ENCODE results near the gene RAB44.
"Not testable (repeated sequence)": the region's sequence is repeated elsewhere in the genome, so short reads cannot be mapped to it uniquely, and the experiment has no call there.

Gene RAB44

DNA sequence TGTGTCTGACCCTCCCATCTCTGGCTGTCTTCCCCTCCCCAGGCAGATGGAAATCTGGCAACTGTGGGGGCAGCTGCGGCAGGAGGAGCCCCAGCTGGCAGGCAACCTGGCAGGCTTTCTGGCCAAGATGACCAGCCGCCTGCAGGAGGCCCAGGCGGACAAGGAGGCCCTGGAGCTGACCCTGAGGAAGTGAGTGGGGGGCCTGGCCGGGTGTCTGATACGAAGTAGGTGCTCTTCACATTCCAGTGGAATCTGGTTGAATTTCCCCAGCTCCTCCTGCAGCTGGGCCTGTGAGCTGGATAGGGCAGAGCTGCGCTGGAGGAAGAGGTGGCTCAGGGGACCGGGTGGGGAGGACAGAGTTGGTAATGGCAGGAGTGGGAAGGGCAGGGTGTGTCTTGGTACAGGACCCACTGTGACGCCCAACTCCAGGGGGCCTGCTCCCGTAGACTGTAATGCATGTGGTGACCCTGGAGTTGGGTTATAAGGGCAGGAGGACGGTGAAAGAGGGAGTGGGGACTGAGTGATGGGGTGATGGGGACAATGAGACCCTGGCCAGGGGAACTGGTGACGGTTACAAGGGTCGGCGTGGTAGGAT is 19.7 kb downstream of the RAB44 start:
- no peaks in the 10 kb centered on the region for H3K4me1 ChIP-seq (ENCODE audit: control insufficient read depth, insufficient read depth, low read length)
- peaks cover 0 to 2% of the 10 kb centered on the region in 2 donors for H3K27me3 ChIP-seq (ENCODE audit: control insufficient read depth in 1 of 2, insufficient read depth in 2 of 2, low read length in 2 of 2)
- no peak overlapping the region for H3K27ac ChIP-seq (ENCODE audit: low read length)
- no peak overlapping the region for H3K9ac ChIP-seq (ENCODE audit: low read length in 2 of 2)
- H3K36me3 ChIP-seq (ENCODE audit: control insufficient read depth in 2 of 2, insufficient read depth in 2 of 2, low read length in 2 of 2): no peaks in the 10 kb centered on the region
- H3K9me3 ChIP-seq (ENCODE audit: control insufficient read depth in 2 of 2, low read length in 2 of 2): no peaks in the 10 kb centered on the region
- H3K4me3 ChIP-seq (ENCODE audit: low read length in 2 of 2): no peak overlapping the region

DNA sequence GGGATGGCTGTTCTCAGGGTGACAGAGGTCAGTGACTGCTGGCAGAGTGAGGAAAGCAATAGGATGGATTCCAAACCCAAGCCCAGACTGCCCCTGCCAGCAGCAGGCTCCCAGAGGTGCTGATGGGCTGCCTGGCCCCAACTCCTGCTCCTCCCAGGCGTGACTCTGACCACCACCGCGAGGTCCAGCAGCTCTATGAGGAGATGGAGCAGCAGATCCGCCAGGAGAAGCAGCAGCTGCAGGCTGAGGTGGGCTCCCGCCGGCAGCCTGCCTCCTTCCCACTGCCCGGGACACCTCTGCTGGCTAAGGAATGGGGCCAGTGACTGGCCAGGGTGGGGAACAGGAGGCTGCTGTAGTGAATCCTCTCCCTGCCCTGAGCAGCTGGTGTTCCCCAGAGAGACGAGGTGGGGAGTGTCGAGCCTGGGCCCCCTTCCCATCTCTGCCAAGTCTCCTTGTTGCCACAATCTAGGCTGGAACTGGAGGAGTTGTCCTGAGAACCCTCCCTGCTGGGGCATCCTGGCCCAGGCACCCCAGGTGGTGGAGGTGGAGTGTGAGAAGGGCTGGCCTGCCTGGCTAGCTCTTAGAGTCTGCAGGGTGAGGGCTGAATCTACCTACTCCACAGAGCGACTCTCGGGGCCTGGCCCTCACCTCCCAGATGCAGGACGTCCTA is 20.4 kb downstream of the RAB44 start:
- H3K9ac ChIP-seq (ENCODE audit: low read length in 2 of 2): no peak overlapping the region
- no peaks in the 10 kb centered on the region for H3K36me3 ChIP-seq (ENCODE audit: control insufficient read depth in 2 of 2, insufficient read depth in 2 of 2, low read length in 2 of 2)
- no peak overlapping the region for H3K4me3 ChIP-seq (ENCODE audit: low read length in 2 of 2)
- no peak overlapping the region for H3K27ac ChIP-seq (ENCODE audit: low read length)
- H3K4me1 ChIP-seq (ENCODE audit: control insufficient read depth, insufficient read depth, low read length): no peaks in the 10 kb centered on the region
- no peaks in the 10 kb centered on the region for H3K9me3 ChIP-seq (ENCODE audit: control insufficient read depth in 2 of 2, low read length in 2 of 2)
- peaks cover 0 to 2% of the 10 kb centered on the region in 2 donors for H3K27me3 ChIP-seq (ENCODE audit: control insufficient read depth in 1 of 2, insufficient read depth in 2 of 2, low read length in 2 of 2)

GRCh38 chr6:36718560-36718959 is 20.9 kb downstream of the RAB44 start:
- Histone ChIP-seq H3K27ac (ENCODE audit: low read length) (no peak overlapping the region), H3K4me1 (ENCODE audit: control insufficient read depth, insufficient read depth, low read length) (no peaks in the 10 kb centered on the region), H3K9me3 (ENCODE audit: control insufficient read depth in 2 of 2, low read length in 2 of 2) (no peaks in the 10 kb centered on the region), H3K9ac (ENCODE audit: low read length in 2 of 2) (no peak overlapping the region), H3K27me3 (ENCODE audit: control insufficient read depth in 1 of 2, insufficient read depth in 2 of 2, low read length in 2 of 2) (peaks cover 0 to 2% of the 10 kb centered on the region in 2 donors), H3K4me3 (ENCODE audit: low read length in 2 of 2) (no peak overlapping the region), H3K36me3 (ENCODE audit: control insufficient read depth in 2 of 2, insufficient read depth in 2 of 2, low read length in 2 of 2) (no peaks in the 10 kb centered on the region)

DNA sequence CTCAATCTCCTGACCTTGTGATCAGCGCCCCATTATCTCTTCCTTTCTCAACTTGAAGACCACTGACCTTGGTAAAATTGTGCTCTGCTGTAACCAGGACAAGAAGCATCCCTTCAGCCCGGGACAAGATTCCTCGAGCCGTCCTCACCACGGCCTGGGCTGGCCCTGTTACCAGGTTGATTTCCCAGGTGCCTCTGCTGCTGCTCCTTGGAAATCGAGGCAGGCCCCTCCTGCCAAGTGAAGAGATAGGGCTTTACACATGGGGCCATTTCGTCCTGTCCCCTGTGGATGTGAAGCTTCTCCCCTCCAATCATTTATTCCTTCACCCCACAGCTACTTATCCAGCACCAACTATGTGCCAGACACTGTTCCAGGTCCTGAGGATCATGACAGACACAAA is 21.5 kb downstream of the RAB44 start:
- H3K9me3 ChIP-seq (ENCODE audit: control insufficient read depth in 2 of 2, low read length in 2 of 2): no peaks in the 10 kb centered on the region
- H3K27me3 ChIP-seq (ENCODE audit: control insufficient read depth in 1 of 2, insufficient read depth in 2 of 2, low read length in 2 of 2): peaks cover 0 to 2% of the 10 kb centered on the region in 2 donors
- H3K9ac ChIP-seq (ENCODE audit: low read length in 2 of 2): no peak overlapping the region
- H3K27ac ChIP-seq (ENCODE audit: low read length): no peak overlapping the region
- H3K36me3 ChIP-seq (ENCODE audit: control insufficient read depth in 2 of 2, insufficient read depth in 2 of 2, low read length in 2 of 2): no peaks in the 10 kb centered on the region
- H3K4me3 ChIP-seq (ENCODE audit: low read length in 2 of 2): no peak overlapping the region
- no peaks in the 10 kb centered on the region for H3K4me1 ChIP-seq (ENCODE audit: control insufficient read depth, insufficient read depth, low read length)

GRCh38 chr6:36720251-36721141 is 22.9 kb downstream of the RAB44 start:
- Histone ChIP-seq H3K27ac (ENCODE audit: low read length) (no peak overlapping the region), H3K27me3 (ENCODE audit: control insufficient read depth in 1 of 2, insufficient read depth in 2 of 2, low read length in 2 of 2) (peaks cover 0 to 2% of the 10 kb centered on the region in 2 donors), H3K4me3 (ENCODE audit: low read length in 2 of 2) (no peak overlapping the region), H3K4me1 (ENCODE audit: control insufficient read depth, insufficient read depth, low read length) (no peaks in the 10 kb centered on the region), H3K9ac (ENCODE audit: low read length in 2 of 2) (no peak overlapping the region), H3K36me3 (ENCODE audit: control insufficient read depth in 2 of 2, insufficient read depth in 2 of 2, low read length in 2 of 2) (no peaks in the 10 kb centered on the region), H3K9me3 (ENCODE audit: control insufficient read depth in 2 of 2, low read length in 2 of 2) (no peaks in the 10 kb centered on the region)

DNA sequence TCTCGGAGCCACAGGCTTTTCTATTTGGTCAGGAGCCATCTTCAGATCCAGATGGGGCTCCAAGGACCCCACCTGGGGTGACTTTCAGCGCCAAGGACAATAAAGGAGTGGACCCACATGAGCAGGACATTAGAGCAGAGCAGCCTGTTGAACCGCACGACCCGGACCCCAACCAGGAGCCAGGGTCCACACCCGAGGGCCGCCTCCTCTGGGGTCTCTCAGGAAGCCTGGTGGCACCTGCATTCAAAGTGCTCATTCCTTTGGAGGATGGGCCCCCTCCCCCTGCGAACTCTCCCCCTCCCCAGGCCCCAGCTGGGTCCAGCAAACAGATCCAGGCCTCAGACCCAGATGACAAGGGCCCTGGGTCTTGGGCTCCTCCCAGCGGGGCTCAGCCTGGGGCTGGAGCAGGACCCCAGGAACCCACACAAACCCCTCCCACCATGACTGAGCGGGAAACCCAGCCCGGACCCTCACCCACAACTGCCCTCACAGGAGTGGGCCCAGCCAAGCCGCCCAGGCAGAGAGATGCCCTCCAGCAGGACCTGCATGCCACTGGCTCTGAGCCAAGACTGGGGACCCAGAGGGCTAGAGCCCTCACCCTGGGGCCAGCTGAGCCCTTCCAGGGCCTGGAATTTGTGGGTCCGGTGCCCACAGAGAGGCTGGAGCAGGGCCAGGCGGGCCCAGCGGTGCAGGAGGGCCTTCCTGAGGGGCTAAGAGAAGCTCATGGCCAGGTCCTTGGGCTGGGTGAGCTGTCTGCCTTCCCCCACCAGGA is 23.9 kb downstream of the RAB44 start:
- Histone ChIP-seq H3K27ac (ENCODE audit: low read length) (no peak overlapping the region), H3K36me3 (ENCODE audit: control insufficient read depth in 2 of 2, insufficient read depth in 2 of 2, low read length in 2 of 2) (no peaks in the 10 kb centered on the region), H3K9me3 (ENCODE audit: control insufficient read depth in 2 of 2, low read length in 2 of 2) (no peaks in the 10 kb centered on the region), H3K4me3 (ENCODE audit: low read length in 2 of 2) (no peak overlapping the region), H3K27me3 (ENCODE audit: control insufficient read depth in 1 of 2, insufficient read depth in 2 of 2, low read length in 2 of 2) (peaks cover 0 to 2% of the 10 kb centered on the region in 2 donors), H3K9ac (ENCODE audit: low read length in 2 of 2) (no peak overlapping the region), H3K4me1 (ENCODE audit: control insufficient read depth, insufficient read depth, low read length) (no peaks in the 10 kb centered on the region)

GRCh38 chr6:36722365-36722764 is 24.7 kb downstream of the RAB44 start:
- H3K4me1 ChIP-seq (ENCODE audit: control insufficient read depth, insufficient read depth, low read length): no peaks in the 10 kb centered on the region
- H3K4me3 ChIP-seq (ENCODE audit: low read length in 2 of 2): no peak overlapping the region
- H3K36me3 ChIP-seq (ENCODE audit: control insufficient read depth in 2 of 2, insufficient read depth in 2 of 2, low read length in 2 of 2): no peaks in the 10 kb centered on the region
- no peaks in the 10 kb centered on the region for H3K9me3 ChIP-seq (ENCODE audit: control insufficient read depth in 2 of 2, low read length in 2 of 2)
- H3K27me3 ChIP-seq (ENCODE audit: control insufficient read depth in 1 of 2, insufficient read depth in 2 of 2, low read length in 2 of 2): peaks cover 0 to 2% of the 10 kb centered on the region in 2 donors
- no peak overlapping the region for H3K9ac ChIP-seq (ENCODE audit: low read length in 2 of 2)
- no peak overlapping the region for H3K27ac ChIP-seq (ENCODE audit: low read length)

DNA sequence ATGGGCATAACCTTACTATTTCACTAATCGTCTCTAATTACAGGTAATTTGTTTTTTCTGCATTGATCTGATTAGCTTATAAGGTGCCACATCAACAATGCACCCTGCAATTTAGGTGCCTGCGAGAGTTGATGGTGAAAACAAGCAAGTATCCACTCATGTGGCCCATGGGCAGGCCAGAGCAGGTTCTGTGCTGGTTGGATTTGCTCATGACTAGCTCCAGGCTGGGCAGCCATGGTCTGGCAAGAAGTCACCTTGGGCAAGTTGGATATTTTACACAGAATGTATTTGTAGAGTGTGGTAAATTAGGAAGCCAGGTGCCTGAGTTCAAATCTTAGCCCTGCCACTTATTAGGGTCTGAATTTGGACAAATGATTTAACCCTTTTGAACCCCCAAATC is 25.3 kb downstream of the RAB44 start:
- Histone ChIP-seq H3K9me3 (ENCODE audit: control insufficient read depth in 2 of 2, low read length in 2 of 2) (no peaks in the 10 kb centered on the region), H3K9ac (ENCODE audit: low read length in 2 of 2) (no peak overlapping the region), H3K36me3 (ENCODE audit: control insufficient read depth in 2 of 2, insufficient read depth in 2 of 2, low read length in 2 of 2) (no peaks in the 10 kb centered on the region), H3K27me3 (ENCODE audit: control insufficient read depth in 1 of 2, insufficient read depth in 2 of 2, low read length in 2 of 2) (peaks cover 0 to 2% of the 10 kb centered on the region in 2 donors), H3K27ac (ENCODE audit: low read length) (no peak overlapping the region), H3K4me1 (ENCODE audit: control insufficient read depth, insufficient read depth, low read length) (no peaks in the 10 kb centered on the region), H3K4me3 (ENCODE audit: low read length in 2 of 2) (no peak overlapping the region)

- not testable (repeated sequence) for H3K9ac ChIP-seq (ENCODE audit: low read length in 2 of 2); H3K36me3 ChIP-seq (ENCODE audit: control insufficient read depth in 2 of 2, insufficient read depth in 2 of 2, low read length in 2 of 2)
These were observed 26.4 kb downstream of the RAB44 start for GRCh38 chr6:36723992-36724391.

GRCh38 chr6:36724514-36725390 is 27.1 kb downstream of the RAB44 start:
- Histone ChIP-seq H3K4me3 (ENCODE audit: low read length in 2 of 2) (no peak overlapping the region), H3K9me3 (ENCODE audit: control insufficient read depth in 2 of 2, low read length in 2 of 2) (no peaks in the 10 kb centered on the region), H3K27me3 (ENCODE audit: control insufficient read depth in 1 of 2, insufficient read depth in 2 of 2, low read length in 2 of 2) (peaks cover 0 to 2% of the 10 kb centered on the region in 2 donors), H3K36me3 (ENCODE audit: control insufficient read depth in 2 of 2, insufficient read depth in 2 of 2, low read length in 2 of 2) (no peaks in the 10 kb centered on the region), H3K9ac (ENCODE audit: low read length in 2 of 2) (no peak overlapping the region), H3K4me1 (ENCODE audit: control insufficient read depth, insufficient read depth, low read length) (no peaks in the 10 kb centered on the region), H3K27ac (ENCODE audit: low read length) (no peak overlapping the region)

More at GRCh38 chr6:36723992-36724391, 26.4 kb downstream of the RAB44 start:
- not testable (repeated sequence) for H3K27ac ChIP-seq (ENCODE audit: low read length); H3K27me3 ChIP-seq (ENCODE audit: control insufficient read depth in 1 of 2, insufficient read depth in 2 of 2, low read length in 2 of 2); H3K9me3 ChIP-seq (ENCODE audit: control insufficient read depth in 2 of 2, low read length in 2 of 2); H3K4me1 ChIP-seq (ENCODE audit: control insufficient read depth, insufficient read depth, low read length); H3K4me3 ChIP-seq (ENCODE audit: low read length in 2 of 2)
